ENCODE measurements around the gene GALNT17. TPM values are rescaled to one million over a fixed set of nuclear protein-coding genes. Genes with fewer than 3 reads are reported as not detected.

Gene GALNT17
- total RNA-seq, 2 experiments from 2014 or later: not detected

DNA sequence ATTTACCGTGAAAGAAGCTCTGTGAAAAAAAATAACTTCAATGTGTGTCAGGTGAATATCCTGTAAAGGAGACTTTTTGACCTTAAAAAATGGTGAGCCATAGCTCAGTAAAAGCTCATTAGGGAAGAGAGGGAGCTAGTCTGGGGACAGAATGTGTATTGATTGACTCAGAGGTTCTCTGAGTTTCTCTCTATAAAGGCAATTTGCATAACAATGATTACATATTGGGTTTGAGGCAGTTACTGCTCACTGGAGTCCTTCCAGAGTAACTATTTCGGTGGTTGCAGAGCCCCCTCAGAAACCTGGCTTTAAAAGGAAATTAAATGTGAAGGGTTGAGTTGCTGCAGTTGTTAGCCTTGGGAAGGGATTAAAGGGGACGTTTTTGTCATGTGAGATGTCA is 181.6 kb downstream of the GALNT17 start:
- Histone ChIP-seq H3K27ac (ENCODE audit: low read depth in 1 of 2, low read length in 2 of 2) (no peak overlapping the region), H3K9me3 (ENCODE audit: control insufficient read depth in 1 of 2, insufficient read depth in 1 of 2, low read length in 2 of 2) (peaks cover 4% of the 10 kb centered on the region in 2 experiments), H3K4me1 (ENCODE audit: insufficient read depth, low read length) (no peaks in the 10 kb centered on the region), H3K4me3 (ENCODE audit: low read length) (no peak overlapping the region), H3K27me3 (ENCODE audit: control insufficient read depth in 1 of 2, insufficient read depth in 2 of 2, low read length in 2 of 2) (no peaks in the 10 kb centered on the region), H3K36me3 (ENCODE audit: insufficient read depth, low read length) (no peaks in the 10 kb centered on the region)
- DNase-seq: no peak
- no peaks in the 10 kb centered on the region for H3K27me3 Mint-ChIP-seq
- POLR2A ChIA-PET: no interaction called here
- H3K9me3 Mint-ChIP-seq: peaks cover 12% of the 10 kb centered on the region
- no peaks in the 10 kb centered on the region for H3K36me3 Mint-ChIP-seq (ENCODE audit: low read depth)
- H3K4me1 Mint-ChIP-seq (ENCODE audit: low read depth): no peaks in the 10 kb centered on the region
- H3K27ac Mint-ChIP-seq: no peak overlapping the region
- intact Hi-C loops (cut with DNase I, micrococcal nuclease): no loop called here
- no peak overlapping the region for H3K4me3 Mint-ChIP-seq
- no peak for ATAC-seq (ENCODE audit: poor library complexity)
- CTCF ChIA-PET: no interaction called here
- TF ChIP-seq, protein P1, sequence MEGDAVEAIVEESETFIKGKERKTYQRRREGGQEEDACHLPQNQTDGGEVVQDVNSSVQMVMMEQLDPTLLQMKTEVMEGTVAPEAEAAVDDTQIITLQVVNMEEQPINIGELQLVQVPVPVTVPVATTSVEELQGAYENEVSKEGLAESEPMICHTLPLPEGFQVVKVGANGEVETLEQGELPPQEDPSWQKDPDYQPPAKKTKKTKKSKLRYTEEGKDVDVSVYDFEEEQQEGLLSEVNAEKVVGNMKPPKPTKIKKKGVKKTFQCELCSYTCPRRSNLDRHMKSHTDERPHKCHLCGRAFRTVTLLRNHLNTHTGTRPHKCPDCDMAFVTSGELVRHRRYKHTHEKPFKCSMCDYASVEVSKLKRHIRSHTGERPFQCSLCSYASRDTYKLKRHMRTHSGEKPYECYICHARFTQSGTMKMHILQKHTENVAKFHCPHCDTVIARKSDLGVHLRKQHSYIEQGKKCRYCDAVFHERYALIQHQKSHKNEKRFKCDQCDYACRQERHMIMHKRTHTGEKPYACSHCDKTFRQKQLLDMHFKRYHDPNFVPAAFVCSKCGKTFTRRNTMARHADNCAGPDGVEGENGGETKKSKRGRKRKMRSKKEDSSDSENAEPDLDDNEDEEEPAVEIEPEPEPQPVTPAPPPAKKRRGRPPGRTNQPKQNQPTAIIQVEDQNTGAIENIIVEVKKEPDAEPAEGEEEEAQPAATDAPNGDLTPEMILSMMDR (IDR thresholded peaks at IDR 0.05): no peak

DNA sequence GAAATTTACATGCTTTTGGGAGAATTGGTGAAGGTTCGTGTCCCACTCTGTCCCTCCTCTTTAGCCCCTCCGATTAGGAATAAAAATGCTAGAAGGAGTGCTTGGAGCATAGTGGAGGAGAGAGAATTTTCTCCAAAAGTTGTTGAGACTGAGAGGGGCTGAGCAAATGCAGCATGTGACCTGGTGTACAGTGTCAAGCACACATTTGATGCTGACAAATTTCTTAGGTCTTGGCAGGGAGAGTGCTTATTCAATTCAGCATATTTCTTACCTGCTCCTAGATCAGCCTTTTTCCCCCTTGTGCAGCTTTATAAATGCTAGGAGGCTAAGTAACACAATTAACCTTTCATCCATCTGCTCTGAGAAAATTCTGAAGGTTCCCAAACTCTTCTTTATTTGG is 189.0 kb downstream of the GALNT17 start:
- no peak overlapping the region for H3K4me3 ChIP-seq (ENCODE audit: low read length)
- CTCF ChIA-PET: no interaction called here
- Mint-ChIP-seq H3K27me3 (no peaks in the 10 kb centered on the region), H3K36me3 (ENCODE audit: low read depth) (no peaks in the 10 kb centered on the region), H3K4me3 (no peak overlapping the region), H3K4me1 (ENCODE audit: low read depth) (no peaks in the 10 kb centered on the region), H3K9me3 (peaks cover 5% of the 10 kb centered on the region), H3K27ac (no peak overlapping the region)
- DNase-seq (no peak), ATAC-seq (ENCODE audit: poor library complexity) (no peak)
- no peaks in the 10 kb centered on the region for H3K27me3 ChIP-seq (ENCODE audit: control insufficient read depth in 1 of 2, insufficient read depth in 2 of 2, low read length in 2 of 2)
- H3K36me3 ChIP-seq (ENCODE audit: insufficient read depth, low read length): no peaks in the 10 kb centered on the region
- POLR2A ChIA-PET: no interaction called here
- TF ChIP-seq, protein P1 (IDR thresholded peaks at IDR 0.05): no peak
- H3K9me3 ChIP-seq (ENCODE audit: control insufficient read depth in 1 of 2, insufficient read depth in 1 of 2, low read length in 2 of 2): peaks cover 2 to 3% of the 10 kb centered on the region in 2 experiments
- no peak overlapping the region for H3K27ac ChIP-seq (ENCODE audit: low read depth in 1 of 2, low read length in 2 of 2)
- intact Hi-C loops (cut with DNase I, micrococcal nuclease): no loop called here
- H3K4me1 ChIP-seq (ENCODE audit: insufficient read depth, low read length): no peaks in the 10 kb centered on the region

DNA sequence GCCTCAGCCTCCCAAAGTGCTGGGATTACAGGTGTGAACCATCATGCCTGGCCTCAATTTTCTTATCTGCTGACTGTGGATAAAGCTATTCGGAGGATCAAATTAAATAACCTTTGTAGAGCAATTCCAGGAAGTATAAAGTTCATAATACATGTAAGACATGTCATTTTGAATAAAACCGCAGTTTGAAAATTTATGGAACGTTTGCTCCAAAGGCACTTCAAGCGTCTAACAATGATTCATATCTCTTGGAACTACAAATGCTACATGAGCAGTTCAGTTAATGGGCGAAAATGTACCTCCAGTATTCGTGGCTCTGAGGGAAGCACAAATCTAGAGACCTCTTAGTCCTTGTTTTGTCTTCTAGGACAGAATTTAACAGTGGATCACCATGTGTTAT is 190.3 kb downstream of the GALNT17 start:
- Mint-ChIP-seq H3K4me3 (no peak overlapping the region), H3K27me3 (no peaks in the 10 kb centered on the region), H3K27ac (no peak overlapping the region), H3K36me3 (ENCODE audit: low read depth) (no peaks in the 10 kb centered on the region), H3K9me3 (peaks cover 5% of the 10 kb centered on the region), H3K4me1 (ENCODE audit: low read depth) (no peaks in the 10 kb centered on the region)
- Histone ChIP-seq H3K4me1 (ENCODE audit: insufficient read depth, low read length) (no peaks in the 10 kb centered on the region), H3K27me3 (ENCODE audit: control insufficient read depth in 1 of 2, insufficient read depth in 2 of 2, low read length in 2 of 2) (no peaks in the 10 kb centered on the region), H3K9me3 (ENCODE audit: control insufficient read depth in 1 of 2, insufficient read depth in 1 of 2, low read length in 2 of 2) (no peaks in the 10 kb centered on the region), H3K27ac (ENCODE audit: low read depth in 1 of 2, low read length in 2 of 2) (no peak overlapping the region), H3K36me3 (ENCODE audit: insufficient read depth, low read length) (no peaks in the 10 kb centered on the region), H3K4me3 (ENCODE audit: low read length) (no peak overlapping the region)
- no peak for DNase-seq
- CTCF ChIA-PET: no interaction called here
- TF ChIP-seq, protein P1 (IDR thresholded peaks at IDR 0.05): no peak
- POLR2A ChIA-PET: no interaction called here
- no peak for ATAC-seq (ENCODE audit: poor library complexity)
- intact Hi-C loops (cut with DNase I, micrococcal nuclease): no loop called here
